ENCODE results near the gene APCDD1L. TPM values are rescaled to one million over a fixed set of nuclear protein-coding genes. Genes with fewer than 3 reads are reported as not detected.

The APCDD1L gene
- polyA plus RNA-seq, 1 donor: 0.09 TPM

- Histone ChIP-seq H3K4me1 (ENCODE audit: control insufficient read depth, insufficient read depth, low read length) (no peaks in the 10 kb centered on the region), H3K36me3 (ENCODE audit: control insufficient read depth, insufficient read depth, low read length) (no peaks in the 10 kb centered on the region), H3K4me3 (ENCODE audit: low read length) (no peak overlapping the region), H3K27ac (ENCODE audit: low read length) (no peak overlapping the region), H3K27me3 (ENCODE audit: control insufficient read depth, insufficient read depth, low read length) (no peaks in the 10 kb centered on the region), H3K9me3 (ENCODE audit: control insufficient read depth, low read depth, low read length) (peaks cover 6% of the 10 kb centered on the region)
- no peak for DNase-seq
- WGBS (ENCODE audit: insufficient coverage, low lambda C conversion rate): no CpG with 5 or more reads among the region's 13 CpGs
These were observed 41.5 kb downstream of the APCDD1L start for GRCh38 chr20:58473453-58474425.

- no peaks in the 10 kb centered on the region for H3K27me3 ChIP-seq (ENCODE audit: control insufficient read depth, insufficient read depth, low read length)
- no peak overlapping the region for H3K4me3 ChIP-seq (ENCODE audit: low read length)
- WGBS (ENCODE audit: insufficient coverage, low lambda C conversion rate): no CpG with 5 or more reads among the region's 20 CpGs
- no peak overlapping the region for H3K27ac ChIP-seq (ENCODE audit: low read length)
- DNase-seq: no peak
- no peaks in the 10 kb centered on the region for H3K36me3 ChIP-seq (ENCODE audit: control insufficient read depth, insufficient read depth, low read length)
- H3K4me1 ChIP-seq (ENCODE audit: control insufficient read depth, insufficient read depth, low read length): no peaks in the 10 kb centered on the region
- no peaks in the 10 kb centered on the region for H3K9me3 ChIP-seq (ENCODE audit: control insufficient read depth, low read depth, low read length)
These were observed 42.8 kb downstream of the APCDD1L start for GRCh38 chr20:58472273-58473018.

DNA sequence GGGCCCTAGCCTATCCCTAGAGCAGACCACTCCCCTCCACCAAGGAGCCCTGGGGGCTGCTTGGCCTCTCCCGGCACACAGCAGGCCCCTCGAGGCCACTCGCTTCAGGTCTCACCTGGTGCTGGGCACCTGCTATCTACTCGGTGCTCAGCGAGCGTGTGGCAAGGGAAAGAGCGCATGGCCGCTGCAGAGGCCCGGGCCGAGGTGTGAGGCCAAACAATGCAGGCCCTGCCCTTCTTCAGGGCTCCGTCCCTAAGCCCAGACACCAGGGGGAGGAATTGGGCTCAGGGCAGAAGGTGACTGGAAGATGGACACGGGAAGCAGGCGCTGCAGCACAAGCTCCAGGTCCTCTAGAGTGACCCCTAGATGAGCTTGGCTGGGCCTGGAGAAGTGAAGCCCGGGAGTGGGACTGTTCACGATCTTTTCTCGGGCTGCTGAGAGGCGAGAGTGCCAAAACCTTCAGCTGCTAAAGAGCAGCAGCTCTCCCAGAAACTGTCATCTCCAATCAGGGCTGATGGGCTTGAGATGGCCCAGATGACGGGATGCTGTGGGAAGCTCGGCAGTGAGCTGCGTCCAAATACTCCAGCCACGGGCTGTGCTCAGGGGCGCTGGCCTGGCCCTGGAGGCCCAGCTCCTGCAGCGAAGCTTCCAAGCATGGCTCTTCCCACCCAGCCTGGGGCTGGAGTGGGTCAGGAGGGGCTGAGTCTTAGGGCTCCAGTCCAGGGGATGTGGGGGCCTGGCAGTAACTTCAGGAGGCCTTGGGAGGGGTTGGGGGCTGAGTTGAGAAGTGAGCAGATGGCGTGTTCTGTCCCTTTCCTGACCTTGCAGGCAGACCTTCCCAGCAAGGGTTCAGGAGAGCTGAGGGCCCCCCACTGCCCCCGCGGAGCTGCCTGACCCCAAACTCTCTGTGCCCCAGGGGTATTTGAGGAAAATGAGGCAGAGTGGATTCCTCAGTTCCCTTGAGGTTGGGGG lies 43.7 kb downstream of the APCDD1L start:
- Histone ChIP-seq H3K4me1 (ENCODE audit: control insufficient read depth, insufficient read depth, low read length) (no peaks in the 10 kb centered on the region), H3K27me3 (ENCODE audit: control insufficient read depth, insufficient read depth, low read length) (peaks cover 3% of the 10 kb centered on the region), H3K9me3 (ENCODE audit: control insufficient read depth, low read depth, low read length) (no peaks in the 10 kb centered on the region), H3K36me3 (ENCODE audit: control insufficient read depth, insufficient read depth, low read length) (no peaks in the 10 kb centered on the region), H3K4me3 (ENCODE audit: low read length) (no peak overlapping the region), H3K27ac (ENCODE audit: low read length) (no peak overlapping the region)
- WGBS (ENCODE audit: insufficient coverage, low lambda C conversion rate): no CpG with 5 or more reads among the region's 26 CpGs
- peak; percentile 58 to 59 for DNase-seq

DNA sequence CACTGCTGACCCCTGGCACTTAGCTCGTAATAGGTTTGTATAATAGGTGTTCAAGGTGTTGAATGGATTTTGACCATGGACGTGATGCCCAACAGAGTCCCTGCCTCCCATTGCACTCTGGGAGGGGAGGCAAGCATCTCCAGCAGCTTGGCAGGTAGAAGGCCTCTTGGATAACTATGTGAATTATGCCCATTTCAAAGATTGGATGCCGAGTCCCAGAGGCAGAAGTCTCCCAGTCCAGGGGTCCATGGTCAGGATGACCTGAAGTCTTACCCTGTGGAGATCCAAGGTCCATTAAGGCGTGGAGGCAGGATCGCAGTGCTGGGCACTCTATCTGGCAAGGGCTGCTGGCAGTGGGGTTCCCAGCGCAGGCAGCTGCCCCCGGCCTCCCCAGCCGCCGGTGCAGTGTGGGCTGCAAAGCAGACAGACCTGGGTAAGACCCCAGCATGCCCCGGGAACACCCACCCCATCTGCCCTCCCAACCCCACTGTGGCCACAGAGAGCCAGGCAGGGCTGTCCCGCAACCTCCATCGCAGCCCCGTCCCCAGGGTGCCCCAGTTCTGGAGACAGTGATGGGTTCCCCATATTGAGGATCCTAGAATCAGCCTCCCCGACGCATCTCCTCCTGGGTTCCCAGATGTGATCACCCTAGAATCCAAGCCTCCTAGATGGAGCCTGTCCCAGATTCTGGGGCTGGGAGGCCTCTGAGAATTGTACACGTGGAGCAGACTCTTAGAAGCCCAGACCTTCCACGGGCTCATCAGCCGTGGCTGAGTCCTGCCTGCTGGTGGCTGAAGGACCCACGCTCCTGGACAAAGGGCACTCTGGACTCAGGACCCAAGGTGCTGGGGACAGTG lies 44.6 kb downstream of the APCDD1L start:
- Histone ChIP-seq H3K4me1 (ENCODE audit: control insufficient read depth, insufficient read depth, low read length) (no peaks in the 10 kb centered on the region), H3K27me3 (ENCODE audit: control insufficient read depth, insufficient read depth, low read length) (peaks cover 3% of the 10 kb centered on the region), H3K27ac (ENCODE audit: low read length) (no peak overlapping the region), H3K9me3 (ENCODE audit: control insufficient read depth, low read depth, low read length) (no peaks in the 10 kb centered on the region), H3K4me3 (ENCODE audit: low read length) (no peak overlapping the region), H3K36me3 (ENCODE audit: control insufficient read depth, insufficient read depth, low read length) (no peaks in the 10 kb centered on the region)
- no CpG with 5 or more reads among the region's 19 CpGs for WGBS (ENCODE audit: insufficient coverage, low lambda C conversion rate)
- no peak for DNase-seq

- H3K9me3 ChIP-seq (ENCODE audit: control insufficient read depth, low read depth, low read length): no peaks in the 10 kb centered on the region
- no peaks in the 10 kb centered on the region for H3K4me1 ChIP-seq (ENCODE audit: control insufficient read depth, insufficient read depth, low read length)
- WGBS (ENCODE audit: insufficient coverage, low lambda C conversion rate): no CpG with 5 or more reads among the region's 12 CpGs
- no peaks in the 10 kb centered on the region for H3K36me3 ChIP-seq (ENCODE audit: control insufficient read depth, insufficient read depth, low read length)
- H3K27ac ChIP-seq (ENCODE audit: low read length): no peak overlapping the region
- peaks cover 3% of the 10 kb centered on the region for H3K27me3 ChIP-seq (ENCODE audit: control insufficient read depth, insufficient read depth, low read length)
- no peak overlapping the region for H3K4me3 ChIP-seq (ENCODE audit: low read length)
- no peak for DNase-seq
These were observed 45.6 kb downstream of the APCDD1L start for GRCh38 chr20:58469616-58470015.

DNA sequence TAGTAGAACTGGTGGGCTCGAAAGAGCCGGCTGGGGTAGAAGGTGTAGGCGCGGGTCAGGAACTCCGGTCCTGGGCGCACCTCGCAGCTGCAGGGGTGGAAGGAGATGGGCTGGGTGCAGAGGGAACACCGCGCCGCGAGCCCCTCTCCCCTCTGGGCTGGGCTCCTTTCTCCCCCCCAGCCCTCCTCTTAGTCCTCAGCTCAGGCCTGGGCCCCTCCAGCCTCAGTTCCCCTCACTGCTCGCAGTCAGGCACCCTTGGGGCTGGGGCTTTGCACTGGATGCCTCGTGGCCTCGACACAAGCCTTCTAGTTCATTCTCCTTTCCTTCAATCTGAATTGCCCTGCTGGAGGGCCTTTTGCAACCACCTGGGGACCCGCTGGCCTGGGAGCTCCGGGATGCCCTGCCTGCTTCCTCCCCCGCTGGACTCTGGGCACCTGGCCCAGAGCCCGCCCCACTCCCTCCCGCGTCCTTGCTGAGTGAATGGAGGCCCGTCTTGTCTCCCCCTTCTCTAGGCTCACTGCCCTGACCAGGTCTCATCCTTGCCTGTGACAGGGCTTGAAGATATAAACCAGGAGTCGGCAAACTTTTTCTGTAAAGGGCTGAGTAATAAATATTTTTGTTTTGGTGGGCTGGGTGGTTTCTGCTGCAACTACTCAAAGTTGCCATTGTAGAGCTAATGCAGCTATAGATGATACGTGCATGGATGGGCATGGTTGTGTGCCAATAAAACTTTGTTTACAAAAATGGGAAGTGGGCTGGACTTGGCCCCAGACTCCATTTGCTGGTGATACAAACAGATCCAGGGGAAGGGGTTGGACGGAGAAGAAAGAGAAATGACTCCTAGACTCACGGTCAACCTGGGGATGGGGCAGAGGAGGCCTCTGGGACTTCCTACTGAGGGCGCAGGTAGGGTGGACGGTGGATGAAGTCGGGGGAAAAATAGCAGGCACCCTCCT lies 47.3 kb downstream of the APCDD1L start:
- H3K9me3 ChIP-seq (ENCODE audit: control insufficient read depth, low read depth, low read length): no peaks in the 10 kb centered on the region
- H3K36me3 ChIP-seq (ENCODE audit: control insufficient read depth, insufficient read depth, low read length): no peaks in the 10 kb centered on the region
- no peak for DNase-seq
- WGBS (ENCODE audit: insufficient coverage, low lambda C conversion rate): 68% methylated on average over 3 of the region's 28 CpGs
- H3K27me3 ChIP-seq (ENCODE audit: control insufficient read depth, insufficient read depth, low read length): peaks cover 3% of the 10 kb centered on the region
- no peaks in the 10 kb centered on the region for H3K4me1 ChIP-seq (ENCODE audit: control insufficient read depth, insufficient read depth, low read length)
- no peak overlapping the region for H3K4me3 ChIP-seq (ENCODE audit: low read length)
- H3K27ac ChIP-seq (ENCODE audit: low read length): no peak overlapping the region

GRCh38 chr20:58466729-58467571 lies 48.2 kb downstream of the APCDD1L start:
- WGBS (ENCODE audit: insufficient coverage, low lambda C conversion rate): no CpG with 5 or more reads among the region's 68 CpGs
- peaks cover 3% of the 10 kb centered on the region for H3K27me3 ChIP-seq (ENCODE audit: control insufficient read depth, insufficient read depth, low read length)
- no peaks in the 10 kb centered on the region for H3K9me3 ChIP-seq (ENCODE audit: control insufficient read depth, low read depth, low read length)
- no peak overlapping the region for H3K27ac ChIP-seq (ENCODE audit: low read length)
- H3K4me3 ChIP-seq (ENCODE audit: low read length): no peak overlapping the region
- DNase-seq: no peak
- no peaks in the 10 kb centered on the region for H3K4me1 ChIP-seq (ENCODE audit: control insufficient read depth, insufficient read depth, low read length)
- no peaks in the 10 kb centered on the region for H3K36me3 ChIP-seq (ENCODE audit: control insufficient read depth, insufficient read depth, low read length)

- H3K27me3 ChIP-seq (ENCODE audit: control insufficient read depth, insufficient read depth, low read length): peaks cover 3% of the 10 kb centered on the region
- no peak overlapping the region for H3K27ac ChIP-seq (ENCODE audit: low read length)
- 92% methylated on average over 2 of the region's 27 CpGs for WGBS (ENCODE audit: insufficient coverage, low lambda C conversion rate)
- no peak for DNase-seq
- no peaks in the 10 kb centered on the region for H3K4me1 ChIP-seq (ENCODE audit: control insufficient read depth, insufficient read depth, low read length)
- H3K4me3 ChIP-seq (ENCODE audit: low read length): no peak overlapping the region
- no peaks in the 10 kb centered on the region for H3K36me3 ChIP-seq (ENCODE audit: control insufficient read depth, insufficient read depth, low read length)
- peaks cover 1% of the 10 kb centered on the region for H3K9me3 ChIP-seq (ENCODE audit: control insufficient read depth, low read depth, low read length)
These were observed 49.0 kb downstream of the APCDD1L start for GRCh38 chr20:58466095-58466708.

All from large intestine (tissue), 3 donors.